Measurements from ENCODE around the gene IL17RE. TPM values are rescaled to one million over a fixed set of nuclear protein-coding genes. Genes with fewer than 3 reads are reported as not detected.

IL17RE gene
- total and polyA plus RNA-seq, 2 of the 13 experiments (the other 11 are each of a cell fraction or from before 2014, with no cell fraction given), result 14.5 to 24.1 TPM

DNA sequence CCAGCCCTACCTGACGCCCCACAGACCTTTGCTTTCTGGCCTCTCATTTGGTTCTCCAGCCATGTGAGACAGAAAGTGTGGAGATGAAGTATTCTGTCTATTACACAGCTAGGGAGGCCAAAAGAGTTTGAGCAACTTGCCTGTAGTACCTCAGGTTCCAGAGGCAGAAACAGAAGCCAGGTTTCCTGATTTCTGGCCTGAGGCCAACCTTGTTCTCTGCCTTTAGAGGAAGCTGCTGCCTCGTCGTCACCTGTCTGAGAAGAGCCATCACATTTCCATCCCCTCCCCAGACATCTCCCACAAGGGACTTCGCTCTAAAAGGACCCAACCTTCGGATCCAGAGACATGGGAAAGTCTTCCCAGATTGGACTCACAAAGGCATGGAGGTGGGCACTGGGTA, 3.8 kb downstream of the IL17RE start:
- Histone ChIP-seq H3K27ac (ENCODE audit: extremely low read length, insufficient read depth, low read length) (no peak overlapping the region), H3K9ac (ENCODE audit: insufficient read depth, low read depth, low read length) (no peak overlapping the region), H4K20me1 (ENCODE audit: insufficient read depth, low read length) (no peaks in the 10 kb centered on the region), H3K27me3 (ENCODE audit: control insufficient read depth in 1 of 2, insufficient read depth in 2 of 2, low read length in 2 of 2) (no peaks in the 10 kb centered on the region; a peak in 1 of 5 replicates), H3K36me3 (replicated peaks in 1 of 2; ENCODE audit: control insufficient read depth in 1 of 2, insufficient read depth in 2 of 2, low read length in 2 of 2) (peaks cover 15 to 30% of the 10 kb centered on the region in 2 experiments), H3K4me1 (ENCODE audit: insufficient read depth, low read length) (peaks cover 31% of the 10 kb centered on the region), H3K4me3 (replicated peaks in 1 of 3; ENCODE audit: insufficient read depth in 1 of 3, low read depth in 2 of 3, low read length in 3 of 3) (no peak overlapping the region), H3K79me2 (ENCODE audit: insufficient read depth, low read length) (peaks cover 15% of the 10 kb centered on the region), H3K9me3 (ENCODE audit: low read length) (no peaks in the 10 kb centered on the region), H2AFZ (ENCODE audit: low read length) (no peak overlapping the region), H3K4me2 (ENCODE audit: low read depth, low read length) (no peak overlapping the region)
- BruUV-seq (replicated peaks), result no TSS peak
- DNase-seq (ENCODE audit: low spot score), result no peak
- ChIA-PET CTCF (ENCODE audit: low intra/inter-chr PET ratio, low total read pairs) (no interaction called here), POLR2A (interaction anchor here (1.0 kb wide), 1 partner anchor 10 kb away, joined by 4 read pairs; the partner anchor contains the start of gene IL17RC)
- WGBS (ENCODE audit: low lambda C conversion rate), result 97% methylated on average over 5 of the region's 5 CpGs
- in situ Hi-C loops (cut with HindIII; ENCODE audit: extremely low pct_ligation_motif_present, low pct_unique_long_range_greater_than_20kb), result no loop called here
- FAIRE-seq, result no peak
- intact Hi-C loops (cut with micrococcal nuclease; ENCODE audit: unreplicated experiment), result no loop called here
- ATAC-seq, result no peak
- no peak for TF ChIP-seq DMAP1 (CRISPR knock-in tag; IDR thresholded peaks at IDR 0.05)
- no peak for TF ChIP-seq YEATS4 (CRISPR knock-in tag; IDR thresholded peaks at IDR 0.05; ENCODE audit: borderline replicate concordance)
- TF ChIP-seq FOXP1 (IDR thresholded peaks at IDR 0.05), result no peak
- TF ChIP-seq FOXP1 (CRISPR knock-in tag; IDR thresholded peaks at IDR 0.05), result no peak
- no peak for TF ChIP-seq JDP2 (CRISPR knock-in tag; IDR thresholded peaks at IDR 0.05; ENCODE audit: borderline replicate concordance)
- no peak for TF ChIP-seq SYNCRIP (IDR thresholded peaks at IDR 0.05; ENCODE audit: insufficient read depth, low read depth, low read length)
- no peak for TF ChIP-seq ZNF180 (CRISPR knock-in tag; IDR thresholded peaks at IDR 0.05; ENCODE audit: borderline replicate concordance, low read depth)
- TF ChIP-seq CEBPG (CRISPR knock-in tag; IDR thresholded peaks at IDR 0.05), result no peak
- no peak for TF ChIP-seq FOXJ3 (CRISPR knock-in tag; IDR thresholded peaks at IDR 0.05; ENCODE audit: borderline replicate concordance)
- TF ChIP-seq FOXC1 (CRISPR knock-in tag; IDR thresholded peaks at IDR 0.05; ENCODE audit: borderline replicate concordance), result no peak
- no peak for TF ChIP-seq SETDB1 (CRISPR knock-in tag; IDR thresholded peaks at IDR 0.05; ENCODE audit: borderline replicate concordance)
- TF ChIP-seq, protein P1, sequence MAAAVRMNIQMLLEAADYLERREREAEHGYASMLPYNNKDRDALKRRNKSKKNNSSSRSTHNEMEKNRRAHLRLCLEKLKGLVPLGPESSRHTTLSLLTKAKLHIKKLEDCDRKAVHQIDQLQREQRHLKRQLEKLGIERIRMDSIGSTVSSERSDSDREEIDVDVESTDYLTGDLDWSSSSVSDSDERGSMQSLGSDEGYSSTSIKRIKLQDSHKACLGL (CRISPR knock-in tag; IDR thresholded peaks at IDR 0.05), result no peak
- TF ChIP-seq SMARCC2 (IDR thresholded peaks at IDR 0.05), result no peak
- TF ChIP-seq, protein P2, sequence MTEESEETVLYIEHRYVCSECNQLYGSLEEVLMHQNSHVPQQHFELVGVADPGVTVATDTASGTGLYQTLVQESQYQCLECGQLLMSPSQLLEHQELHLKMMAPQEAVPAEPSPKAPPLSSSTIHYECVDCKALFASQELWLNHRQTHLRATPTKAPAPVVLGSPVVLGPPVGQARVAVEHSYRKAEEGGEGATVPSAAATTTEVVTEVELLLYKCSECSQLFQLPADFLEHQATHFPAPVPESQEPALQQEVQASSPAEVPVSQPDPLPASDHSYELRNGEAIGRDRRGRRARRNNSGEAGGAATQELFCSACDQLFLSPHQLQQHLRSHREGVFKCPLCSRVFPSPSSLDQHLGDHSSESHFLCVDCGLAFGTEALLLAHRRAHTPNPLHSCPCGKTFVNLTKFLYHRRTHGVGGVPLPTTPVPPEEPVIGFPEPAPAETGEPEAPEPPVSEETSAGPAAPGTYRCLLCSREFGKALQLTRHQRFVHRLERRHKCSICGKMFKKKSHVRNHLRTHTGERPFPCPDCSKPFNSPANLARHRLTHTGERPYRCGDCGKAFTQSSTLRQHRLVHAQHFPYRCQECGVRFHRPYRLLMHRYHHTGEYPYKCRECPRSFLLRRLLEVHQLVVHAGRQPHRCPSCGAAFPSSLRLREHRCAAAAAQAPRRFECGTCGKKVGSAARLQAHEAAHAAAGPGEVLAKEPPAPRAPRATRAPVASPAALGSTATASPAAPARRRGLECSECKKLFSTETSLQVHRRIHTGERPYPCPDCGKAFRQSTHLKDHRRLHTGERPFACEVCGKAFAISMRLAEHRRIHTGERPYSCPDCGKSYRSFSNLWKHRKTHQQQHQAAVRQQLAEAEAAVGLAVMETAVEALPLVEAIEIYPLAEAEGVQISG (CRISPR knock-in tag; IDR thresholded peaks at IDR 0.05), result no peak
- TF ChIP-seq ZNF879 (CRISPR knock-in tag; IDR thresholded peaks at IDR 0.05), result no peak
- TF ChIP-seq, protein P3, sequence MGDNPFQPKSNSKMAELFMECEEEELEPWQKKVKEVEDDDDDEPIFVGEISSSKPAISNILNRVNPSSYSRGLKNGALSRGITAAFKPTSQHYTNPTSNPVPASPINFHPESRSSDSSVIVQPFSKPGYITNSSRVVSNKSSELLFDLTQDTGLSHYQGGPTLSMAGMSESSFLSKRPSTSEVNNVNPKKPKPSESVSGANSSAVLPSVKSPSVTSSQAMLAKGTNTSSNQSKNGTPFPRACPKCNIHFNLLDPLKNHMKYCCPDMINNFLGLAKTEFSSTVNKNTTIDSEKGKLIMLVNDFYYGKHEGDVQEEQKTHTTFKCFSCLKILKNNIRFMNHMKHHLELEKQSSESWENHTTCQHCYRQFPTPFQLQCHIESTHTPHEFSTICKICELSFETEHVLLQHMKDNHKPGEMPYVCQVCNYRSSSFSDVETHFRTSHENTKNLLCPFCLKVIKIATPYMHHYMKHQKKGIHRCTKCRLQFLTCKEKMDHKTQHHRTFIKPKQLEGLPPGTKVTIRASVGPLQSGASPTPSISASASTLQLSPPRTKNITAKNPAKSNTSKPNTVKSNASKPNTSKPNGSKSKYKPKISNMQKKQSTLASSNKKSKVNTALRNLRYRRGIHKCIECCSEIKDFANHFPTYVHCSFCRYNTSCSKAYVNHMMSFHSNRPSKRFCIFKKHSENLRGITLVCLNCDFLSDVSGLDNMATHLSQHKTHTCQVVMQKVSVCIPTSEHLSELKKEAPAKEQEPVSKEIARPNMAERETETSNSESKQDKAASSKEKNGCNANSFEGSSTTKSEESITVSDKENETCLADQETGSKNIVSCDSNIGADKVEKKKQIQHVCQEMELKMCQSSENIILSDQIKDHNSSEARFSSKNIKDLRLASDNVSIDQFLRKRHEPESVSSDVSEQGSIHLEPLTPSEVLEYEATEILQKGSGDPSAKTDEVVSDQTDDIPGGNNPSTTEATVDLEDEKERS (CRISPR knock-in tag; IDR thresholded peaks at IDR 0.05), result no peak
- TF ChIP-seq ZSCAN25 (CRISPR knock-in tag; IDR thresholded peaks at IDR 0.05), result no peak

Measured in HepG2 (cell line).